NOMO-1 treated with DMSO at 0.1 percent for 48 hours (cell line): ENCODE results near the gene VAPB.

Source experiments
- DNase-seq: peaks from one replicate; lab custom pipeline; 2025; ENCODE audit not compliant: unreplicated experiment; lab: John Stamatoyannopoulos, UW

The VAPB gene

GRCh38 chr20:58479726-58480440 lies 90.9 kb downstream of the VAPB start:
- no peak for DNase-seq

GRCh38 chr20:58480551-58481336 lies 91.7 kb downstream of the VAPB start:
- no peak for DNase-seq

- DNase-seq, result peak; percentile 25
Measured at GRCh38 chr20:58481481-58482021, 92.5 kb downstream of the VAPB start.

GRCh38 chr20:58482416-58482815 lies 93.4 kb downstream of the VAPB start:
- DNase-seq, result no peak

- no peak for DNase-seq
Measured at GRCh38 chr20:58483051-58483450, 94.0 kb downstream of the VAPB start.

GRCh38 chr20:58483470-58483869 lies 94.4 kb downstream of the VAPB start:
- no peak for DNase-seq

- DNase-seq, result no peak
Measured at GRCh38 chr20:58485393-58485792, 96.4 kb downstream of the VAPB start.

GRCh38 chr20:58486207-58486606 lies 97.2 kb downstream of the VAPB start:
- no peak for DNase-seq

- peak; percentile 72 for DNase-seq
Measured at GRCh38 chr20:58492074-58492718, 103.2 kb downstream of the VAPB start.

GRCh38 chr20:58492795-58493524 lies 103.9 kb downstream of the VAPB start:
- no peak for DNase-seq

GRCh38 chr20:58494923-58495622 lies 106.0 kb downstream of the VAPB start:
- no peak for DNase-seq

GRCh38 chr20:58495623-58496428 lies 106.8 kb downstream of the VAPB start:
- DNase-seq, result no peak

- no peak for DNase-seq
Measured at GRCh38 chr20:58496429-58496769, 107.4 kb downstream of the VAPB start.

GRCh38 chr20:58497076-58497641 lies 108.1 kb downstream of the VAPB start:
- DNase-seq, result no peak

- DNase-seq, result no peak
Measured at GRCh38 chr20:58497724-58498469, 108.9 kb downstream of the VAPB start.

GRCh38 chr20:58498470-58499068 lies 109.5 kb downstream of the VAPB start:
- no peak for DNase-seq

GRCh38 chr20:58500256-58500655 lies 111.2 kb downstream of the VAPB start:
- DNase-seq, result no peak
